PC-3 (cell line): Measurements from ENCODE around the gene RGS17. TPM values are rescaled to one million over a fixed set of nuclear protein-coding genes. Genes with fewer than 3 reads are reported as not detected.
A peak's percentile ranks its signal among the peaks of the same experiment; 100 is the strongest.

Source experiments
- ATAC-seq: fragments of 200-7000 bp; cut with Tn5 transposase; 2 replicates; pipeline ENCODE4 v1.9.1; 2020; ENCODE audit warnings: mild to moderate bottlenecking, moderate library complexity
- BruUV-seq: library from RNA; stranded (reverse); fragments of 400-500 nt; replicated peaks from 2 replicates; lab custom pipeline; 2021; lab: Mats Ljungman, UMichigan
- CTCF ChIA-PET: fragments of 300-600 bp; sonication (Branson Sonifier 250); formaldehyde crosslinking; loops from one replicate; lab custom pipeline; 2022; ENCODE audit warnings: antibody characterized with exemption; lab: Charles Lee
- POLR2A ChIA-PET: fragments of 300-600 bp; sonication (Branson Sonifier 250); formaldehyde crosslinking; loops from one replicate; lab custom pipeline; 2022; ENCODE audit warnings: antibody characterized with exemption; ENCODE audit not compliant: unreplicated experiment; lab: Charles Lee
- DNase-seq: peaks from one replicate; pipeline ENCODE4 v3.0.0-alpha.2; 2015
- H2AFZ ChIP-seq: fragments of 300-600 bp; sonication (generic); 2 replicates; pipeline ENCODE4 v1.6.0; 2016; ENCODE audit warnings: antibody characterized with exemption, low read length
- H3F3A ChIP-seq: fragments of 300-600 bp; sonication (generic); one replicate; pipeline ENCODE4 v1.6.0; 2017; ENCODE audit warnings: antibody characterized with exemption, low read length, control low read depth, mild to moderate bottlenecking; ENCODE audit not compliant: unreplicated experiment
- H3K27ac ChIP-seq: fragments of 300-600 bp; sonication (generic); 2 replicates; pipeline ENCODE4 v1.5.1; 2016; ENCODE audit warnings: mild to moderate bottlenecking, low read length
- H3K27me3 ChIP-seq: fragments of 300-600 bp; sonication (generic); 2 replicates; pipeline ENCODE4 v1.6.1; 2016; ENCODE audit warnings: low read length, mixed read lengths
- H3K36me3 ChIP-seq: fragments of 300-600 bp; sonication (generic); 2 replicates; pipeline ENCODE4 v1.6.1; 2016; ENCODE audit warnings: low read depth, mixed run types, low read length, mixed read lengths
- H3K4me1 ChIP-seq: fragments of 300-600 bp; sonication (generic); 2 replicates; pipeline ENCODE4 v1.5.1; 2016; ENCODE audit warnings: low read length; ENCODE audit not compliant: insufficient read depth
- H3K4me2 ChIP-seq: fragments of 300-600 bp; sonication (generic); 2 replicates; pipeline ENCODE4 v1.6.0; 2016; ENCODE audit warnings: low read length
- H3K4me3 ChIP-seq: fragments of 300-600 bp; sonication (generic); 2 replicates; pipeline ENCODE4 v1.5.1; 2016; ENCODE audit warnings: mild to moderate bottlenecking, low read length, mixed read lengths
- H3K79me2 ChIP-seq: fragments of 300-600 bp; sonication (generic); 2 replicates; pipeline ENCODE4 v1.6.1; 2017; ENCODE audit warnings: low read length, mixed read lengths
- H3K9ac ChIP-seq: fragments of 300-600 bp; sonication (generic); 2 replicates; pipeline ENCODE4 v1.6.0; 2016; ENCODE audit warnings: mild to moderate bottlenecking, low read length
- H3K9me2 ChIP-seq: fragments of 300-600 bp; sonication (generic); replicated peaks from 2 replicates; pipeline ENCODE4 v1.6.1; 2016; ENCODE audit warnings: mixed run types, low read length, mixed read lengths
- H3K9me3 ChIP-seq: fragments of 300-600 bp; sonication (generic); 2 replicates; pipeline ENCODE4 v1.6.1; 2016; ENCODE audit warnings: low read length, mixed read lengths
- H4K20me1 ChIP-seq: fragments of 300-600 bp; sonication (generic); 2 replicates; pipeline ENCODE4 v1.6.1; 2016; ENCODE audit warnings: low read length, mixed read lengths
- CTCF ChIP-seq: fragments of 300-600 bp; sonication (generic); conservative IDR thresholded peaks from 2 replicates; pipeline ENCODE4 v1.5.1; 2017; ENCODE audit warnings: antibody characterized with exemption, low read depth, mild to moderate bottlenecking, low read length
- EZH2 ChIP-seq: fragments of 300-600 bp; sonication (generic); IDR thresholded peaks from one replicate; pipeline ENCODE4 v1.6.1; 2017; ENCODE audit warnings: antibody characterized with exemption, mild to moderate bottlenecking, low read length; ENCODE audit not compliant: unreplicated experiment
- EZH2phosphoT487 ChIP-seq: fragments of 300-600 bp; sonication (generic); IDR thresholded peaks from 2 replicates; pipeline ENCODE4 v1.6.1; 2018; ENCODE audit warnings: mild to moderate bottlenecking, antibody characterized with exemption, low read length, borderline replicate concordance
- intact Hi-C: fragments of 100-400 bp; cut with micrococcal nuclease; formaldehyde crosslinking; loops from 2 replicates; pipeline ENCODE4 v1.9.0; 2023
- total RNA-seq: library from RNA; depleted of rRNA; stranded (reverse); fragments of >200 nt; gene quantifications from 2 replicates; pipeline ENCODE4 v1.2.3, GENCODE V29; 2014

RGS17 gene
- total RNA-seq, 1 experiment from 2014 or later, result 1.4 TPM

GRCh38 chr6:152984513-152984872, 146.6 kb downstream of the RGS17 start:
- Histone ChIP-seq H3F3A (no peaks in the 10 kb centered on the region), H4K20me1 (peaks cover 15% of the 10 kb centered on the region), H3K4me2 (peak overlapping the region; percentile 94), H2AFZ (no peak overlapping the region), H3K9me3 (no peaks in the 10 kb centered on the region), H3K9me2 (no peaks in the 10 kb centered on the region), H3K27ac (peak overlapping the region; percentile 97), H3K36me3 (no peaks in the 10 kb centered on the region), H3K27me3 (no peaks in the 10 kb centered on the region), H3K4me1 (peaks cover 19% of the 10 kb centered on the region), H3K4me3 (peak overlapping the region; percentile 83), H3K79me2 (peaks cover 67% of the 10 kb centered on the region), H3K9ac (peak overlapping the region; percentile 100)
- ChIA-PET CTCF (no interaction called here), POLR2A (no interaction called here)
- BruUV-seq, result no TSS peak
- DNase-seq (no peak), ATAC-seq (0 out of 2 replicates have a peak, but pooled peaks have one; percentile 1)
- TF ChIP-seq CTCF, result no peak
- no peak for TF ChIP-seq EZH2
- TF ChIP-seq EZH2phosphoT487, result no peak
- intact Hi-C loops, result no loop called here

GRCh38 chr6:152983637-152984512, 147.2 kb downstream of the RGS17 start:
- peaks cover 74% of the 10 kb centered on the region for H3K79me2 ChIP-seq
- intact Hi-C loops, result loop anchor here (2.0 kb wide), 2 partner anchors 19 to 183 kb away; partner anchors contain the start of gene MTRF1L
- peak overlapping the region; percentile 97 for H3K27ac ChIP-seq
- POLR2A ChIA-PET, result no interaction called here
- H3K36me3 ChIP-seq, result no peaks in the 10 kb centered on the region; the same call in 1 of the 2 replicates
- H3K4me1 ChIP-seq, result peaks cover 25% of the 10 kb centered on the region
- CTCF ChIA-PET, result no interaction called here
- DNase-seq (peak; percentile 85), ATAC-seq (peak; percentile 60)
- H3K9me3 ChIP-seq, result no peaks in the 10 kb centered on the region
- peaks cover 20% of the 10 kb centered on the region for H4K20me1 ChIP-seq
- no peaks in the 10 kb centered on the region for H3K27me3 ChIP-seq
- no peaks in the 10 kb centered on the region for H3F3A ChIP-seq
- no peaks in the 10 kb centered on the region for H3K9me2 ChIP-seq
- peak overlapping the region; percentile 83 for H3K4me3 ChIP-seq
- H2AFZ ChIP-seq, result peak overlapping the region; percentile 86
- H3K4me2 ChIP-seq, result peak overlapping the region; percentile 94
- peak overlapping the region; percentile 100 for H3K9ac ChIP-seq
- no peak for TF ChIP-seq EZH2phosphoT487
- no peak for TF ChIP-seq CTCF
- no peak for TF ChIP-seq EZH2
- BruUV-seq, result TSS peak; percentile 69
